DND-41 (cell line): ENCODE measurements around the gene GMPS.

Experiments
- ATAC-seq: fragments of 200-7000 bp; cut with Tn5 transposase; 3 replicates; pipeline ENCODE4 v1.9.1; 2021; ENCODE audit warnings: low read depth; ENCODE audit not compliant: insufficient read depth
- DNase-seq: peaks from one replicate; pipeline ENCODE4 v3.0.0-alpha.2; 2020
- H2AFZ ChIP-seq: 2 replicates; pipeline ENCODE4 v1.6.0; 2012; ENCODE audit warnings: low read depth, low read length
- H3K27ac ChIP-seq: 2 replicates; pipeline ENCODE4 v1.5.1; 2012; ENCODE audit warnings: low read length, inconsistent platforms
- H3K27me3 ChIP-seq: fragments of 200-600 bp; sonication (generic); 2 replicates; pipeline ENCODE4 v1.6.0; 2012; ENCODE audit warnings: low read length, mild to moderate bottlenecking, inconsistent platforms; ENCODE audit not compliant: insufficient read depth, poor library complexity
- H3K36me3 ChIP-seq: 2 replicates; pipeline ENCODE4 v1.5.1; 2012; ENCODE audit warnings: low read length, inconsistent platforms; ENCODE audit not compliant: insufficient read depth
- H3K4me1 ChIP-seq: 2 replicates; pipeline ENCODE4 v1.5.1; 2012; ENCODE audit warnings: mild to moderate bottlenecking, low read length; ENCODE audit not compliant: insufficient read depth
- H3K4me2 ChIP-seq: 2 replicates; pipeline ENCODE4 v1.6.0; 2012; ENCODE audit warnings: mild to moderate bottlenecking, moderate library complexity, low read length, inconsistent platforms; ENCODE audit not compliant: insufficient read depth
- H3K4me3 ChIP-seq, 2 experiments: fragments of 200-600 bp in 1 of 2; shearing (Covaris generic) in 1 of 2; 2 replicates each; pipeline ENCODE4 v1.5.1; 2012 to 2016; ENCODE audit warnings: inconsistent platforms in 2 of 2, low read length in 2 of 2, mild to moderate bottlenecking in 2 of 2, low read depth in 1 of 2, moderate library complexity in 1 of 2
- H3K79me2 ChIP-seq: 2 replicates; pipeline ENCODE4 v1.6.0; 2012; ENCODE audit warnings: low read length, inconsistent platforms; ENCODE audit not compliant: insufficient read depth
- H3K9ac ChIP-seq: 2 replicates; pipeline ENCODE4 v1.6.0; 2012; ENCODE audit warnings: low read depth, mild to moderate bottlenecking, inconsistent platforms, low read length, moderate library complexity
- H3K9me3 ChIP-seq: 2 replicates; pipeline ENCODE4 v1.5.1; 2012; ENCODE audit warnings: low read length, moderate library complexity, mild to moderate bottlenecking, inconsistent platforms; ENCODE audit not compliant: insufficient read depth, severe bottlenecking
- H4K20me1 ChIP-seq: 2 replicates; pipeline ENCODE4 v1.6.0; 2012; ENCODE audit warnings: low read length; ENCODE audit not compliant: insufficient read depth
- EZH2 ChIP-seq: IDR thresholded peaks from 3 replicates; pipeline ENCODE4 v1.6.1; 2012; ENCODE audit warnings: borderline replicate concordance, low read depth, mild to moderate bottlenecking, moderate library complexity, low read length, inconsistent platforms; ENCODE audit not compliant: severe bottlenecking
- TF ChIP-seq, protein P1 (sequence below): IDR thresholded peaks from 2 replicates; pipeline ENCODE4 v1.5.1; 2012; ENCODE audit warnings: borderline replicate concordance, low read length, moderate library complexity, mild to moderate bottlenecking; ENCODE audit not compliant: poor library complexity, severe bottlenecking; ENCODE audit errors: extremely low read depth

Gene GMPS

GRCh38 chr3:155908605-155909004 is 38.2 kb downstream of the GMPS start:
- Histone ChIP-seq H4K20me1 (no peaks in the 10 kb centered on the region; the same call in 1 of the 2 replicates), H2AFZ (no peak overlapping the region), H3K79me2 (no peaks in the 10 kb centered on the region), H3K27me3 (no peaks in the 10 kb centered on the region), H3K27ac (no peak overlapping the region), H3K4me2 (no peak overlapping the region), H3K9ac (no peak overlapping the region), H3K36me3 (peaks cover 91% of the 10 kb centered on the region), H3K9me3 (no peaks in the 10 kb centered on the region), H3K4me3 (no peak overlapping the region), H3K4me1 (no peaks in the 10 kb centered on the region)
- ATAC-seq (no peak), DNase-seq (no peak)
- no peak for TF ChIP-seq EZH2
- TF ChIP-seq, protein P1, sequence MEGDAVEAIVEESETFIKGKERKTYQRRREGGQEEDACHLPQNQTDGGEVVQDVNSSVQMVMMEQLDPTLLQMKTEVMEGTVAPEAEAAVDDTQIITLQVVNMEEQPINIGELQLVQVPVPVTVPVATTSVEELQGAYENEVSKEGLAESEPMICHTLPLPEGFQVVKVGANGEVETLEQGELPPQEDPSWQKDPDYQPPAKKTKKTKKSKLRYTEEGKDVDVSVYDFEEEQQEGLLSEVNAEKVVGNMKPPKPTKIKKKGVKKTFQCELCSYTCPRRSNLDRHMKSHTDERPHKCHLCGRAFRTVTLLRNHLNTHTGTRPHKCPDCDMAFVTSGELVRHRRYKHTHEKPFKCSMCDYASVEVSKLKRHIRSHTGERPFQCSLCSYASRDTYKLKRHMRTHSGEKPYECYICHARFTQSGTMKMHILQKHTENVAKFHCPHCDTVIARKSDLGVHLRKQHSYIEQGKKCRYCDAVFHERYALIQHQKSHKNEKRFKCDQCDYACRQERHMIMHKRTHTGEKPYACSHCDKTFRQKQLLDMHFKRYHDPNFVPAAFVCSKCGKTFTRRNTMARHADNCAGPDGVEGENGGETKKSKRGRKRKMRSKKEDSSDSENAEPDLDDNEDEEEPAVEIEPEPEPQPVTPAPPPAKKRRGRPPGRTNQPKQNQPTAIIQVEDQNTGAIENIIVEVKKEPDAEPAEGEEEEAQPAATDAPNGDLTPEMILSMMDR, result no peak

GRCh38 chr3:155912090-155912489 is 41.6 kb downstream of the GMPS start:
- H3K79me2 ChIP-seq, result no peaks in the 10 kb centered on the region
- no peak overlapping the region for H3K4me3 ChIP-seq
- no peak overlapping the region for H2AFZ ChIP-seq
- H3K9me3 ChIP-seq, result no peaks in the 10 kb centered on the region
- no peak for ATAC-seq
- H3K9ac ChIP-seq, result no peak overlapping the region
- no peaks in the 10 kb centered on the region; the same call in 1 of the 2 replicates for H4K20me1 ChIP-seq
- no peak overlapping the region for H3K27ac ChIP-seq
- H3K4me1 ChIP-seq, result no peaks in the 10 kb centered on the region
- H3K36me3 ChIP-seq, result peaks cover 89% of the 10 kb centered on the region
- no peak for TF ChIP-seq EZH2
- TF ChIP-seq, protein P1, result no peak
- H3K4me2 ChIP-seq, result no peak overlapping the region
- no peak for DNase-seq
- no peaks in the 10 kb centered on the region for H3K27me3 ChIP-seq

GRCh38 chr3:155912579-155913190 is 42.2 kb downstream of the GMPS start:
- Histone ChIP-seq H3K9ac (no peak overlapping the region), H3K36me3 (peaks cover 89% of the 10 kb centered on the region), H3K4me2 (no peak overlapping the region), H3K4me1 (no peaks in the 10 kb centered on the region), H3K4me3 (no peak overlapping the region), H3K79me2 (no peaks in the 10 kb centered on the region), H3K27me3 (no peaks in the 10 kb centered on the region), H3K27ac (no peak overlapping the region), H4K20me1 (no peaks in the 10 kb centered on the region; the same call in 1 of the 2 replicates), H2AFZ (no peak overlapping the region), H3K9me3 (no peaks in the 10 kb centered on the region)
- DNase-seq, result no peak
- no peak for ATAC-seq
- TF ChIP-seq, protein P1, result no peak
- no peak for TF ChIP-seq EZH2

DNA sequence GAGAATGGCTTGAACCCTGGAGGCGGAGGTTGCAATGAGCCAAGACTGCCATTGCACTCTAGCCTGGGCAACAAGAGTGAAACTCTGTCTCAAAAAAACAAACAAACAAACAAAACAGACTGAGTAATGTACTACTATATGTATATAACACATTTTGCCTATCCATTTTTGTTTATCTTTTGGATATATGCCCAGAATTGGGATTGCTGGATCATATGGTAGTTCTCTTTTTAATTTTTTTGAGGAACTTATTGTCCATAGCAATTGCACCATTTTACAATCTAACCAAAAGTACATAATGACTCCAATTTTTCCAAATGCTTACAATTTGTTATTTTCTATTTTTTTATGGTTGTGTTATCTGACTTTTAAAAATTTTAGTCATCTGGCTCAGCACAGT is 47.3 kb downstream of the GMPS start:
- H3K9me3 ChIP-seq, result no peaks in the 10 kb centered on the region
- no peak overlapping the region for H3K4me2 ChIP-seq
- no peak overlapping the region for H2AFZ ChIP-seq
- DNase-seq (no peak), ATAC-seq (no peak)
- H4K20me1 ChIP-seq, result no peaks in the 10 kb centered on the region
- H3K4me3 ChIP-seq, result no peak overlapping the region
- H3K9ac ChIP-seq, result no peak overlapping the region
- H3K27ac ChIP-seq, result no peak overlapping the region
- H3K36me3 ChIP-seq, result peaks cover 91% of the 10 kb centered on the region
- no peaks in the 10 kb centered on the region for H3K79me2 ChIP-seq
- TF ChIP-seq, protein P1, result no peak
- TF ChIP-seq EZH2, result no peak
- H3K27me3 ChIP-seq, result no peaks in the 10 kb centered on the region
- no peaks in the 10 kb centered on the region for H3K4me1 ChIP-seq
